Measurements from ENCODE around the gene SH3RF1. TPM values are rescaled to one million over a fixed set of nuclear protein-coding genes. Genes with fewer than 3 reads are reported as not detected.

Gene SH3RF1
- total RNA-seq, 2 donors from 2014 or later = 17.1 to 17.4 TPM

GRCh38 chr4:169236873-169237626 lies 33.7 kb downstream of the SH3RF1 start:
- no peak for ATAC-seq
- peaks cover 44% of the 10 kb centered on the region for H3K4me1 ChIP-seq
- H3K9me3 ChIP-seq = no peaks in the 10 kb centered on the region
- H3K4me3 ChIP-seq = no peak overlapping the region
- TF ChIP-seq CTCF (IDR thresholded peaks at IDR 0.05) = no peak
- no peak for TF ChIP-seq POLR2A (IDR thresholded peaks at IDR 0.05)
- peak overlapping the region in 2 of 4 donors; percentile 2 to 34 for H3K27ac ChIP-seq
- peak in 3 of 4 donors; percentile 7 to 39 (median 37) for DNase-seq
- no peaks in the 10 kb centered on the region for H3K27me3 ChIP-seq
- intact Hi-C loops (cut with DNase I) = no loop called here
- WGBS, 2 donors = 19 to 25% methylated on average over 6 of the region's 6 CpGs
- no peaks in the 10 kb centered on the region for H3K36me3 ChIP-seq (replicated peaks in 1 of 2; ENCODE audit: insufficient read depth in 1 of 2, low read depth in 2 of 2)

GRCh38 chr4:169236078-169236477 lies 34.7 kb downstream of the SH3RF1 start:
- Histone ChIP-seq H3K4me3 (no peak overlapping the region), H3K9me3 (no peaks in the 10 kb centered on the region), H3K36me3 (replicated peaks in 1 of 2; ENCODE audit: insufficient read depth in 1 of 2, low read depth in 2 of 2) (no peaks in the 10 kb centered on the region), H3K27me3 (no peaks in the 10 kb centered on the region), H3K4me1 (peaks cover 38% of the 10 kb centered on the region), H3K27ac (no peak overlapping the region)
- TF ChIP-seq CTCF (IDR thresholded peaks at IDR 0.05) (no peak), POLR2A (IDR thresholded peaks at IDR 0.05) (no peak)
- ATAC-seq = no peak
- 78 to 86% methylated on average over 6 of the region's 6 CpGs for WGBS, 2 donors
- no peak for DNase-seq
- intact Hi-C loops (cut with DNase I) = no loop called here

DNA sequence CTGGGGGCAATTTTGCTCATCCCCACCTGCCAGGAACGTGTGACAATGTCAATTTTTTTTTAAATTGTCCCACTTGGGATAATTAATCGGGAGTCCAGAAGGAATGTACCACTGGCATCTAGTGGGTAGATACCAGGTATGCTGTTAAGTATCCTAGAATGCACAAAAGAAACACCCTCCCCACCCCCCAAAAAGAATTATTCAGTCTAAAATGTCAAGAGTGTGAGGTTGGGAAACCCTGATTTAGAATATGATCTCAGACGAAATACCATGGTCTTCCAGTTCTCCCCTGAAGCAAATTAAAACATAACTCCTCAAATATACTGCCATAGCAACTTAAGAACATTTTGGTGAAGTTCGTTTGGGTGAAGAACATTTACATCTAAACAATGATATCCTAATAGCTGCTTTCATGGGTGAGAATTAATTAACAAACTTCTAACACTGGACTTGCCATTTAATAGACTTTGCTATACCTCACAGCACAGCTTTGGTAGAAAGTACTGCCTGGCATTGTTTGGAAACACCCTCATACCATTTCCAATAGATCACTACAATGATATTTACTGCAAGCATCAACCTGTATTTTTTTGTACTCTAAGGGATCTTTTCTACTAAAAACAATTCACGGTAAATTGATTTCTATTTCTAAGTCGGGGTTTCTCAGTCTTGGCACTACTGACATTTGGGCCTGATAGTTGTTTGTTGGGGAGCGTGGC lies 36.5 kb downstream of the SH3RF1 start:
- WGBS, 2 donors = 73 to 77% methylated on average over 7 of the region's 7 CpGs
- H3K4me1 ChIP-seq = peaks cover 33% of the 10 kb centered on the region

DNA sequence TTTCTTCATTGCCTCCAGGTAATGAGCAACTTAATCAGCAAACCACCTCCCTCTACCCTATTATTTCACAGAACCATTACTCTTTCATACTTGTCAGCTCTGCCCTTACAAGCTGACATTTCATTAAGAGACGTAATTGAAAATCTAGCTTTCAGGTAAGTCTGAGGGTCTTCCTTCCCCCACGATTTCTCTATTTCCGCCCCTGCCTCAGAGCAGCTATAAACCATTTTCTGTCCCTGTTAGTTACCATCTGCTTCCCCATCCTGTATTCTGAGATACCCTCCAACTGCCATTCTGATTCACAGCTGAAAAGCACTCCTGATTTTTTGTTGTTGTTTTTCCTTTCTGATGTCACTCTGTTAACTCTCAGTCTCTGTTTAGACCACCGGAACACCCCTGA lies 37.1 kb downstream of the SH3RF1 start:
- intact Hi-C loops (cut with DNase I) = no loop called here
- Histone ChIP-seq H3K27me3 (no peaks in the 10 kb centered on the region), H3K36me3 (replicated peaks in 1 of 2; ENCODE audit: insufficient read depth in 1 of 2, low read depth in 2 of 2) (no peaks in the 10 kb centered on the region), H3K4me1 (peaks cover 27% of the 10 kb centered on the region), H3K27ac (no peak overlapping the region), H3K4me3 (no peak overlapping the region), H3K9me3 (no peaks in the 10 kb centered on the region)
- no peak for ATAC-seq
- DNase-seq = no peak
- TF ChIP-seq POLR2A (IDR thresholded peaks at IDR 0.05) (no peak), CTCF (IDR thresholded peaks at IDR 0.05) (no peak)
- 75 to 84% methylated on average over 4 of the region's 4 CpGs for WGBS, 2 donors

More for the DNA sequence above, 36.5 kb downstream of the SH3RF1 start:
- no peaks in the 10 kb centered on the region for H3K36me3 ChIP-seq (replicated peaks in 1 of 2; ENCODE audit: insufficient read depth in 1 of 2, low read depth in 2 of 2)
- DNase-seq (no peak), ATAC-seq (no peak)
- intact Hi-C loops (cut with DNase I) = no loop called here
- H3K27me3 ChIP-seq = no peaks in the 10 kb centered on the region
- no peaks in the 10 kb centered on the region for H3K9me3 ChIP-seq
- H3K27ac ChIP-seq = no peak overlapping the region
- TF ChIP-seq POLR2A (IDR thresholded peaks at IDR 0.05) = no peak
- no peak for TF ChIP-seq CTCF (IDR thresholded peaks at IDR 0.05)
- H3K4me3 ChIP-seq = no peak overlapping the region

Data from body of pancreas (tissue), 4 donors.